Neural cell (in vitro differentiated cells): Measurements from ENCODE around the gene ST6GALNAC5. TPM values are rescaled to one million over a fixed set of nuclear protein-coding genes. Genes with fewer than 3 reads are reported as not detected.

Experiments
- H2AFZ ChIP-seq: fragments of 200-600, 300-800 bp; sonication (generic), shearing (Covaris generic); 2 replicates; pipeline ENCODE4 v1.6.0; 2014; ENCODE audit warnings: low read depth, mild to moderate bottlenecking, antibody characterized with exemption, low read length, moderate library complexity
- H3F3A ChIP-seq: fragments of 200-600 bp; shearing (Covaris generic); 2 replicates; pipeline ENCODE4 v1.6.1; 2016; ENCODE audit warnings: mild to moderate bottlenecking, moderate library complexity, mixed read lengths, antibody characterized with exemption, low read length; ENCODE audit not compliant: insufficient read depth, poor library complexity, severe bottlenecking
- H3K27ac ChIP-seq: fragments of 200-600, 300-800 bp; sonication (generic), shearing (Covaris generic); 2 replicates; pipeline ENCODE4 v1.5.1; 2014; ENCODE audit warnings: mild to moderate bottlenecking, low read length, moderate library complexity
- H3K27me3 ChIP-seq: fragments of 300-800, 200-600 bp; sonication (generic), shearing (Covaris generic); 2 replicates; pipeline ENCODE4 v1.6.0; 2014; ENCODE audit warnings: mild to moderate bottlenecking, low read depth, low read length, moderate library complexity; ENCODE audit not compliant: insufficient read depth
- H3K36me3 ChIP-seq: fragments of 300-800, 200-600 bp; sonication (generic), shearing (Covaris generic); 2 replicates; pipeline ENCODE4 v1.5.1; 2014; ENCODE audit warnings: mild to moderate bottlenecking, antibody characterized with exemption, low read length, moderate library complexity; ENCODE audit not compliant: insufficient read depth
- H3K4me2 ChIP-seq: fragments of 300-800, 200-600 bp; sonication (generic), shearing (Covaris generic); 2 replicates; pipeline ENCODE4 v1.6.0; 2014; ENCODE audit warnings: mild to moderate bottlenecking, low read length
- H3K4me3 ChIP-seq: fragments of 300-800, 200-600 bp; sonication (generic), shearing (Covaris generic); 2 replicates; pipeline ENCODE4 v1.5.1; 2014; ENCODE audit warnings: mild to moderate bottlenecking, low read length, moderate library complexity
- H3K79me2 ChIP-seq: fragments of 200-600 bp; shearing (Covaris generic); replicated peaks from 2 replicates; pipeline ENCODE4 v1.6.0; 2014; ENCODE audit warnings: mild to moderate bottlenecking, low read length, moderate library complexity; ENCODE audit not compliant: insufficient read depth
- H3K9ac ChIP-seq: fragments of 300-800, 200-600 bp; sonication (generic), shearing (Covaris generic); 2 replicates; pipeline ENCODE4 v1.6.1; 2016; ENCODE audit warnings: mild to moderate bottlenecking, low read length, mixed read lengths
- H3K9me2 ChIP-seq: fragments of 200-600 bp; shearing (Covaris generic); 2 replicates; pipeline ENCODE4 v1.6.1; 2016; ENCODE audit warnings: mild to moderate bottlenecking, low read length, mixed read lengths; ENCODE audit not compliant: insufficient read depth
- H3K9me3 ChIP-seq: fragments of 200-600, 300-800 bp; sonication (generic), shearing (Covaris generic); 2 replicates; pipeline ENCODE4 v1.6.1; 2016; ENCODE audit warnings: mild to moderate bottlenecking, mixed run types, low read length, moderate library complexity, mixed read lengths
- H4K20me1 ChIP-seq: fragments of 200-600 bp; shearing (Covaris generic); 2 replicates; pipeline ENCODE4 v1.6.1; 2016; ENCODE audit warnings: mild to moderate bottlenecking, mixed run types; ENCODE audit not compliant: insufficient read depth
- EP300 ChIP-seq: fragments of 450-650 bp; conservative IDR thresholded peaks from 2 replicates; pipeline ENCODE4 v1.6.1; 2014; ENCODE audit warnings: antibody characterized with exemption, mild to moderate bottlenecking, moderate library complexity; ENCODE audit not compliant: poor library complexity, severe bottlenecking
- EZH2 ChIP-seq: fragments of 200-600, 300-800 bp; shearing (Covaris generic), sonication (generic); IDR thresholded peaks from 2 replicates; pipeline ENCODE4 v1.6.1; 2014; ENCODE audit warnings: antibody characterized with exemption, low read length, borderline replicate concordance, mild to moderate bottlenecking; ENCODE audit not compliant: insufficient read depth, poor library complexity, severe bottlenecking
- MXI1 ChIP-seq: fragments of 450-650 bp; conservative IDR thresholded peaks from 2 replicates; pipeline ENCODE4 v1.6.1; 2014; ENCODE audit warnings: antibody characterized with exemption, mild to moderate bottlenecking; ENCODE audit not compliant: poor library complexity, severe bottlenecking
- POLR2AphosphoS5 ChIP-seq: IDR thresholded peaks from 2 replicates; pipeline ENCODE4 v1.6.1; 2012
- SMC3 ChIP-seq: fragments of 450-650 bp; conservative IDR thresholded peaks from 2 replicates; pipeline ENCODE4 v1.6.1; 2014; ENCODE audit warnings: antibody characterized with exemption, mild to moderate bottlenecking, moderate library complexity; ENCODE audit not compliant: poor library complexity
- TAF1 ChIP-seq: IDR thresholded peaks from 2 replicates; pipeline ENCODE4 v1.6.1; 2012; ENCODE audit warnings: low read depth
- polyA plus RNA-seq: library from polyadenylated mRNA; depleted of rRNA; stranded (reverse); fragments of >200 nt; gene quantifications from 2 replicates; pipeline ENCODE4 v1.2.3, GENCODE V29; 2014
- TF ChIP-seq, protein P1 (sequence below): fragments of 450-650 bp; IDR thresholded peaks from 2 replicates; pipeline ENCODE4 v1.5.1; 2014; ENCODE audit warnings: antibody characterized with exemption, mild to moderate bottlenecking, moderate library complexity; ENCODE audit not compliant: poor library complexity, severe bottlenecking
- TF ChIP-seq, protein P2 (sequence below): IDR thresholded peaks from 2 replicates; pipeline ENCODE4 v1.6.1; 2012; ENCODE audit warnings: borderline replicate concordance

The ST6GALNAC5 gene
- polyA plus RNA-seq, 1 donor from 2014 or later: 57.3 TPM

DNA sequence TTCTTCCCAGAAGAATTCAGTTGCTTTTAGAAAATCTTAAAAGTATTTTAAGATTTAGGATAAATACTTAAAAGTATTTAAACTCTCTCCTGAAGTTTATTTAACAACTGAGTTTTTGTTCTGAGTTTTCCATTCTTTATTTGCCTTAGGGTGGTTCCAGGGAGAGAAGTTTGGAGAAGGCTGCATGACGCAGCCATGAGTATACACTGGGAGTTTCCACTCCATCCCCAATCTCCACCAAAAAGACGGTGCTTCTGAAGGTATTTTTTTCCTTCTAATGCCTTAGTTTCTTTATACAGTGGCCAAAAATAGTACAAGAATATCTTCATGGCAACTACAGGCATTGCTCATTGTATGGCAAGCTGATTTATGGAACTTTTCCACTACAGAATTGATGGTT lies 122.7 kb downstream of the ST6GALNAC5 start:
- no peaks in the 10 kb centered on the region for H3K79me2 ChIP-seq
- H3K27ac ChIP-seq: no peak overlapping the region

DNA sequence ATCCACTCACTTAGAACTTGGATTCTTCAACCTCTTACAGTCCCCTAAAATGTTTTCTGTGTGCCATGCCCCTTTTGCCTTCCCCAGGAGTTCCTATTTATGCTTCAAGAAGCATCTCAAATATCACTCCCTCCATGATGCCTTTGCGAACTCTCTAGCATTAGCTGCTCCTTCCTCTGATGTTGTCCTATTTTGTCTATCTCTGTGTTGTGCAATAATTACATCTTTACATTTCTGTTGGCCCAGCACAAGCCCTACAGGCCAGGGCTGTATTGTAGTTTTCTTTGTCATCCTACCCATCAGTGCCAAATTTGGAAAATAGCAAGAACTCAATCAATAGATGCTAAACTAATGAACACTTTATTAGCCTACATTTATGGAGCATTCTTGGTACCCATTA lies 125.8 kb downstream of the ST6GALNAC5 start:
- no peak overlapping the region for H3K27ac ChIP-seq
- H3K27me3 ChIP-seq: no peaks in the 10 kb centered on the region
- no peaks in the 10 kb centered on the region for H3K9me3 ChIP-seq
- H4K20me1 ChIP-seq: no peaks in the 10 kb centered on the region
- no peaks in the 10 kb centered on the region for H3K9me2 ChIP-seq
- no peak overlapping the region for H3K4me3 ChIP-seq
- H3F3A ChIP-seq: no peaks in the 10 kb centered on the region
- H3K79me2 ChIP-seq: no peaks in the 10 kb centered on the region
- no peaks in the 10 kb centered on the region for H3K36me3 ChIP-seq
- TF ChIP-seq, protein P1, sequence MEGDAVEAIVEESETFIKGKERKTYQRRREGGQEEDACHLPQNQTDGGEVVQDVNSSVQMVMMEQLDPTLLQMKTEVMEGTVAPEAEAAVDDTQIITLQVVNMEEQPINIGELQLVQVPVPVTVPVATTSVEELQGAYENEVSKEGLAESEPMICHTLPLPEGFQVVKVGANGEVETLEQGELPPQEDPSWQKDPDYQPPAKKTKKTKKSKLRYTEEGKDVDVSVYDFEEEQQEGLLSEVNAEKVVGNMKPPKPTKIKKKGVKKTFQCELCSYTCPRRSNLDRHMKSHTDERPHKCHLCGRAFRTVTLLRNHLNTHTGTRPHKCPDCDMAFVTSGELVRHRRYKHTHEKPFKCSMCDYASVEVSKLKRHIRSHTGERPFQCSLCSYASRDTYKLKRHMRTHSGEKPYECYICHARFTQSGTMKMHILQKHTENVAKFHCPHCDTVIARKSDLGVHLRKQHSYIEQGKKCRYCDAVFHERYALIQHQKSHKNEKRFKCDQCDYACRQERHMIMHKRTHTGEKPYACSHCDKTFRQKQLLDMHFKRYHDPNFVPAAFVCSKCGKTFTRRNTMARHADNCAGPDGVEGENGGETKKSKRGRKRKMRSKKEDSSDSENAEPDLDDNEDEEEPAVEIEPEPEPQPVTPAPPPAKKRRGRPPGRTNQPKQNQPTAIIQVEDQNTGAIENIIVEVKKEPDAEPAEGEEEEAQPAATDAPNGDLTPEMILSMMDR: no peak
- TF ChIP-seq EZH2 (no peak), POLR2AphosphoS5 (no peak), EP300 (no peak), SMC3 (no peak)
- no peak overlapping the region for H3K4me2 ChIP-seq
- H3K9ac ChIP-seq: no peak overlapping the region
- no peak overlapping the region for H2AFZ ChIP-seq

More for the DNA sequence above, 122.7 kb downstream of the ST6GALNAC5 start:
- Histone ChIP-seq H4K20me1 (no peaks in the 10 kb centered on the region), H3F3A (no peaks in the 10 kb centered on the region), H3K4me3 (no peak overlapping the region), H3K27me3 (no peaks in the 10 kb centered on the region), H3K9ac (no peak overlapping the region), H3K9me2 (no peaks in the 10 kb centered on the region), H3K9me3 (no peaks in the 10 kb centered on the region), H3K36me3 (no peaks in the 10 kb centered on the region), H3K4me2 (no peak overlapping the region), H2AFZ (no peak overlapping the region)
- TF ChIP-seq, protein P1: no peak
- no peak for TF ChIP-seq TAF1

DNA sequence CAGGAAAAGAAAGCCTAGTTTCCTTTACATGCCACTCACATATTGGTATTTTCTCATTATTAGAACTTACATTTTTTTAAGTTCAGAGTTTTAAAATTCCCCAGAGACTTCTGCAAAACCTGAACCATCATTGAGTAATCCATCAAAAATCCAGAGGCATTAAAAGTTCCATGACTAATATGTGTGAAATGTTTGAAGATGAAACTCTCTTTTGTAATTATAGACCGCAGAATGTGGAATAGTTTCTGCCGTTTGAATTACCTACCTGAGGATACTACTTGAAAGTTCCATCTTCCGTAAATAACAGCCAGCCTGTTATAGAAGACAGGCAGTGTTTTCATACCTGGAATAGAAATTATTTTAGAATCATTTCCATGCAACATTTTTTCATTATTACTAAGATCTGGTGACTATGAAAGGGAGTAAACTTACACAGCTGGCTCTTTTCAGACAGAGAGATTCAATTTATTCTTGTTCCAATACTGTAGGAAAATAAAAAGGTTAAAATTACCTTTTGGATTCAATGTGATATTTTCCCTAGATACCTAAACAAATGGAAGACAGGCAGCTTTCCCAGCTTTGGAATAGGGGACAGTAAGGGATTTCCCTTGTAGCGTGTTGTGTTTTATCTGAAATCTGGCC lies 131.4 kb downstream of the ST6GALNAC5 start:
- H3K27me3 ChIP-seq: no peaks in the 10 kb centered on the region
- no peaks in the 10 kb centered on the region for H3F3A ChIP-seq
- no peak overlapping the region for H3K9ac ChIP-seq
- H3K9me3 ChIP-seq: no peaks in the 10 kb centered on the region
- no peak overlapping the region for H3K4me3 ChIP-seq
- no peak overlapping the region for H3K4me2 ChIP-seq
- no peak overlapping the region for H3K27ac ChIP-seq
- TF ChIP-seq EZH2 (no peak), SMC3 (no peak), TAF1 (no peak), MXI1 (no peak), POLR2AphosphoS5 (no peak)
- TF ChIP-seq, protein P1: no peak
- TF ChIP-seq, protein P2, sequence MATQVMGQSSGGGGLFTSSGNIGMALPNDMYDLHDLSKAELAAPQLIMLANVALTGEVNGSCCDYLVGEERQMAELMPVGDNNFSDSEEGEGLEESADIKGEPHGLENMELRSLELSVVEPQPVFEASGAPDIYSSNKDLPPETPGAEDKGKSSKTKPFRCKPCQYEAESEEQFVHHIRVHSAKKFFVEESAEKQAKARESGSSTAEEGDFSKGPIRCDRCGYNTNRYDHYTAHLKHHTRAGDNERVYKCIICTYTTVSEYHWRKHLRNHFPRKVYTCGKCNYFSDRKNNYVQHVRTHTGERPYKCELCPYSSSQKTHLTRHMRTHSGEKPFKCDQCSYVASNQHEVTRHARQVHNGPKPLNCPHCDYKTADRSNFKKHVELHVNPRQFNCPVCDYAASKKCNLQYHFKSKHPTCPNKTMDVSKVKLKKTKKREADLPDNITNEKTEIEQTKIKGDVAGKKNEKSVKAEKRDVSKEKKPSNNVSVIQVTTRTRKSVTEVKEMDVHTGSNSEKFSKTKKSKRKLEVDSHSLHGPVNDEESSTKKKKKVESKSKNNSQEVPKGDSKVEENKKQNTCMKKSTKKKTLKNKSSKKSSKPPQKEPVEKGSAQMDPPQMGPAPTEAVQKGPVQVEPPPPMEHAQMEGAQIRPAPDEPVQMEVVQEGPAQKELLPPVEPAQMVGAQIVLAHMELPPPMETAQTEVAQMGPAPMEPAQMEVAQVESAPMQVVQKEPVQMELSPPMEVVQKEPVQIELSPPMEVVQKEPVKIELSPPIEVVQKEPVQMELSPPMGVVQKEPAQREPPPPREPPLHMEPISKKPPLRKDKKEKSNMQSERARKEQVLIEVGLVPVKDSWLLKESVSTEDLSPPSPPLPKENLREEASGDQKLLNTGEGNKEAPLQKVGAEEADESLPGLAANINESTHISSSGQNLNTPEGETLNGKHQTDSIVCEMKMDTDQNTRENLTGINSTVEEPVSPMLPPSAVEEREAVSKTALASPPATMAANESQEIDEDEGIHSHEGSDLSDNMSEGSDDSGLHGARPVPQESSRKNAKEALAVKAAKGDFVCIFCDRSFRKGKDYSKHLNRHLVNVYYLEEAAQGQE: no peak
- H2AFZ ChIP-seq: no peak overlapping the region
- no peaks in the 10 kb centered on the region for H3K9me2 ChIP-seq
- H3K36me3 ChIP-seq: no peaks in the 10 kb centered on the region
- H4K20me1 ChIP-seq: no peaks in the 10 kb centered on the region
- no peaks in the 10 kb centered on the region for H3K79me2 ChIP-seq
